T-helper 2 cell treated with Interferon-gamma antibody and Interleukin-4, amounts not matched to agents 100 ng/mL and 5 ng/mL, for 36 hours (primary cell): ENCODE data around the gene DPP10. TPM values are rescaled to one million over a fixed set of nuclear protein-coding genes. Genes with fewer than 3 reads are reported as not detected.

Experiments used
- intact Hi-C: fragments of 100-400 bp; cut with micrococcal nuclease; formaldehyde crosslinking; loops from one replicate; pipeline ENCODE4 v1.15.1; 2023
- total RNA-seq: library from RNA; stranded (reverse); gene quantifications from 2 replicates; pipeline ENCODE4 v1.2.3, GENCODE V29; 2022

Gene DPP10
- total RNA-seq, 1 donor from 2014 or later: not detected

DNA sequence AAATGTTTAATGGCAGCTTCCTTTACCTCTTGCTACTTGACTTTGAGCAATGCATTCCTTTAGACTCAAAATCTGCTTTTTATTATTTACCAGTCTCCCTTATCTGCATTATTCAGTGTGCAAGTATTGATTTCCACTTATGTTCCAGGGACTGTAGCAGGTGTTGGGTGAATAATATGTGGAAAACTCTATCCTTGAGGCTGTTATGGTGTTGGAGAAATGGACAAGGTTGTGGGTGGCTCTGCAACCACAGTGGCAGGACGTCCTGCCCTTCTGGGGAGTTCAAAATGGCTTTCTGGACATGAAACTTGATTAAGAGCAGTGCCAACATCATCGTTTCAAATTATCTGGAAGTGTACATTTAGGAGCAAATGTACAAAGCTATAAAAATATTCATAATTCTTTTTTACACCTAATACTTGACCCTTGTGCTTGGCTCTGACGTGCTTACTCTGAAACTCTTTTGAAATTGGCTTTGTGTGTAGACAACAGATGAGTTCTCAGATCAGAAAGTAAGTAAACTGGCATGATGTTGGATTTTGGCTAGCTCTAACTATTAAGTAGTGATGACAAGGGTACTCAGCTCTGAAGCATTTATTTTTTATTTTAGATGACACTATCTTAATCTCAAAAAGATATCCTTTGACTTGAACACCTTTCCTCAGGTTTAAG lies 766.2 kb downstream of the DPP10 start:
- intact Hi-C loops: no loop called here

DNA sequence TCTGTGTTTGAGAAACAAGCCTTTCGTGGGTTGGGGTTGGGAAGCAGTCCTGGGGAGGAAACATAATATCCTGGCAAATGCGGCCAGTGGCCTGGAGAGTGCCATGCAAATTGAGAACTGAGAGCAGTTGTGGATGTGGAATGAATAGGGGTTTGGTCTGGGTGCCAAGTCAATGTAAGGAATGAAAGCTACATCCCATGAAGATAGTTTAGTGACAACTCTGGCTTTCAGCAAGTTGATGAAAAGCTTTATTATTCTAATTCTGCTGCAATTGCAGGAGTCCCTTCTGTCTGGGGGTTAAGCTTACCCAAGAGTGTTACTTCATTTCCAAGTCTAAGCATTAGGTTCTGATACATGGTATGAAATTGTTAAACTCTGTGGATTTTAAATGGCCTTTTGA lies 771.6 kb downstream of the DPP10 start:
- intact Hi-C loops: no loop called here

DNA sequence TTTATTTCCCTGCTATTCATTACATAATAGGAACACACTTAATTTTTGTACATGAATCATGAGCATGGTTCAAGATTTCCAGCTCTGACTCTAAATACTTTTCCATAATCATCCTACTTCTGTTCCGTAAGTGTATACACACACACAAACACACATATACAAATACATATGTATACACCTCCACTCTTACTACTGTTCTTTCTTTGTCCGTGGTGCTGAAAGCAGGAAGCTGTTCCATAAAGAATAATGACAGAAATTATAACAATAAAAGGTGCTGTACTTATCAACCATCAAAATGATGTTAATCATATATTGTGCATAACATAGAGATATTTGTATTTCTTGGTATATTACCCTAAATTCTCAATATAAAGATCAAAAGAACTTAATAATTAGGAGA lies 776.9 kb downstream of the DPP10 start:
- intact Hi-C loops: no loop called here

DNA sequence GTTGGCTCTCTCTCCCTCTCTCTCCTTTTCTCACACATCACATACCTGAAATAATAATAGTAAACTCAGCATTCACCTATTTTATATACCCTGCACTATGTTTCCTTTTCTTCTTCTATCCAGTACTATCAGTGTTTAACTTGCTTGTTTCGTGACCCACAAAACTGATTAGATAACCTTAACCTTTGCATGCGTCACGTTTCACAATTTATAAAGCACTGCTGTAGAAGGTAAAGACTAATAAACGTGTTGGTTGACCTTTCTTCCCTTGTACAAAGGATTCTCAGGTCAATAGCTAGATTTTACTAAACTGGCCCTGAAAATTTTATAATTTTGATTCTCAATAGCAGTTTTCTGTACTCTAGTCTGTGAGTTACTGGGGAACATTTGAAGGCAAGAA lies 791.7 kb downstream of the DPP10 start:
- intact Hi-C loops: no loop called here

DNA sequence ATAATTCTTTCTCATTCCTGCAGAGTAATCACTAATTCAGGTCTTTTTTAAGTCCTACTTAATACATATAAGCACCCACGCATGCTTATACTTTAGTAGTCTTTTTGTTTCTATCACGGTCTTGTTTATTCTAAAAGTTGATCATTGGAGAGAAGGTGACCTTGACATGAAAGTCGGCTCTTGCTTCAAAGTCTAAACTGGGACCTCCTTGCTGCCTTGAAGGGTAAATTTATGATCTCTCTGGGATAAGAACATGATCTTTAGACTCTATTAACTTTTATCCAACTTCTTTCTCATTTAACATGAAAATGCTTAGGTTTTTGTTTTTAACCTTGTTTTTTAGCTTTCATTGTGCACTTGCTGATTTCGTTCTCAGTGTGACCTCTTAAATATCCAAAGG lies 792.3 kb downstream of the DPP10 start:
- intact Hi-C loops: no loop called here

DNA sequence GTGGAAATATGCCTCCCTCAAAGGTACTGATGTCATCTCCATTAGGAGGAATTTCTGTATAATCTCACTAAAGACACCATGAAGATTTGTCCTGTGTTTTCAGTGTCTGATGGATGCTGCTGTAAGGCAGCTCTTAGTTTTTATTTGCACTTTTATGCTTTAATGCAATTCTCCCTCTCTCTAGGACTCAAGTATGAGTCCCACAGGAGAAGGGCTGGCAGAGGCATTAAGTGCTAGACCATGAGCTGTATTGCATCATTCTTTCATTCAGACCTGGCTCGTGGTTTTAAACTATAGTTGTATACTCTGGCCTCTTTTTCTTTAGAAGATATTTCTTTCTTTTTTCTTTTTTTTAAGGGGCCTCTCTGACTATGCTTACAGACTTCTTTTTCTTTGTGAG lies 805.6 kb downstream of the DPP10 start:
- intact Hi-C loops: no loop called here

DNA sequence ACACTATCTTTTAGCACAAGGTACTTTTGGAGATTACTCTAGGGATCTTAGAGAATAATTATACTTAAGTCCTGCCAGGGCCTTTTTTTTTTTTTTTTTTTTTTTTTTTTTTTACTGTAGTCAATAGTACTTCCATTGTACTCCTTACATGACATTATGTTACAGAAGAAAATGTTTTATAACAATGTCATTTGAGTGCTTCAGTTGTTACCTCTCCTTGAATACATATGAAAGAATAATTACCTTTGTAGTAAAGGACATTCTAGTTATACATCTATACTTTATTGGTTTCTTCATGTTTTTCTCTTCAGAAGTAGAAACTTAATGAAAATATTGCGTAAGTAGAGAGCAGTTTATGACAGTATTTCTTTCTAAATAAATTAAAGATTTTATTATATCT lies 834.9 kb downstream of the DPP10 start:
- intact Hi-C loops: no loop called here

DNA sequence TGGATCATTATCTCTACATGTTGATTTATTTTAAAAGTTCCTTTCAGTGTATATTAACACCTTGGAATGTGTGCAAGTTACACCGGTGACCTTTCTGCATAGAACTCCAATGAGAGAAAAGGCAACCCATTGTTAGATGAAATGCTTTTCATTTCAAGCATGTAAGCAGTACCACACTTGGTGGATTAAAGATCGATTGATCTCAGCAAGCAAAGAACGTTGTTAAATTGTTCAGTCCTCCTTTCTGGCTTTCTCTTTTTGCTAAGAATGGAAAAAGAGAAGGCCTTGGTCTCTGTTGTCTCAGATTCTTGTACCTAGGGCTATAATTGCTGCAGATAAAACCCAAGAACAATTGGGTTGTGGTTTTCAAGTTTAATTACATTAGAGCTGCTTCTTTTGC lies 843.0 kb downstream of the DPP10 start:
- intact Hi-C loops: no loop called here

DNA sequence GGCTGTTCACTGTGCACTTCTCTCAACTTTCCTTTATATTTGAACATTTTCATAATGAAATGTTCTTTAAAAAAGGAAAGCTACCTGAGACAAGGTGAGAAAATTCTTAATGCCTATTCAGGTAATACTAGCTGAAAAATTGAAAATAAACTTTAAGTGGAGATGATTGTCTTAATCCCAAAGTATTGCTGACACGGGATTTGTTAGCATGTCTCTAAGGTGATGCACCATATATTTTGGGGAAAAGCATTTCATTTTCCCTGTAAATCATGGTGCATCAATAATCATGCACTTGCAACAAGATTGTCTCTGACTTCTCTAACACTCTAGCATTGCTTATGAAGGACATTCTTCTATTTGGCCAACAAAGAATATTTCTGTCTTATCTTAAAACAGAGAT lies 848.0 kb downstream of the DPP10 start:
- intact Hi-C loops: no loop called here

DNA sequence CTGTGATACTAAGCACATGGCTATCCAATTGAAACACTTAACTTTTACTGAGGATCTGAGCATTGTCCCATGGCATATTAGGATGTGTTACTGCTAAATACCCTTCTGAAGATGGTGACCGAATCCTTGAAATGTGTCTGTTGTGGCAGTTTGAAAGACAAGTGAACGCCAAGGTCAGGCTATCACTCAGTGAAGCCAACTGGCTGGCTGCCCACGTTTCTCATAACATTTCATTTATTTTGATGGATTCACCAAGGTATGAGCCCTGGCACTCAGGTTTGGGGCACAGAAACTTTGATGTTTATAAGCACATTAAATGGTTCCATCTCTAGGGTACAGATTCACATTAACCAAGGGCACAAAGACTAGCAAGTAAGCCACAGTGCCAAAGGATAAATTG lies 850.3 kb downstream of the DPP10 start:
- intact Hi-C loops: no loop called here

DNA sequence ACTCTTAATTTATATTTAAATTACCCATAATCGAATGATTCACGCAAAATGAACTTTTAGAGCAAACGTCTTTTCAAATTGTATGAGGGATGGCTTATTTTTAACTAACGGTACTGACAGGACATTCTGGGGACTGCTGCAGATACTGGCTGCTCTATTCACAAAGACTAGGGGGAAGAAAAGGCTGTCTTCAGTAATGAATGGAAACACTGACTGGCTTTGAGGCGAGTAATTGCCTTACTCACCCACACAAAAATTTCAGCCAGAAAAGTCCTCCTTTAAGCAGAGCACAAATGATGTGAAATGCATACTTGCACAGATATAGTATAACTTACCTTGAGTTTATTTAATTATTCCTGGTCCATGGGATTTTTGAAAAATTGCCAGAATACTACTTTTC lies 852.6 kb downstream of the DPP10 start:
- intact Hi-C loops: no loop called here

DNA sequence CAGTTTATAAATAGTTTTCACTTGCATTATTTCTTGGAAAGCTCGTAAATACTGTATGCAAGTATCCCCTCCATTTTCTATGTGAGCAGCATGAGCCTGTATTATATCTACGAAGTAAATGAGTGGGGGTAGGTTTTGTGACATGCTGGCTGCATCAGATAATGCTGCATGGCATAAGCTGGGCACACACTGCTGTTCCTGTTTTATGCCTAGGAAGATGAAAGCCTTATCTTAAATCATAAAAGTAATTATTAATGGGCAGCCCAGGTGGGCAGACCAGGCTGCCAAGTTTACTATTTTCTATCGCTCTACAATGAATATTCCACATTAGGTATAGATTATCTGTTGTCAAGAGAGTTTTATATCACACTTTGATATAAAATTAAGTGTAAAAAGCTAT lies 854.6 kb downstream of the DPP10 start:
- intact Hi-C loops: no loop called here

DNA sequence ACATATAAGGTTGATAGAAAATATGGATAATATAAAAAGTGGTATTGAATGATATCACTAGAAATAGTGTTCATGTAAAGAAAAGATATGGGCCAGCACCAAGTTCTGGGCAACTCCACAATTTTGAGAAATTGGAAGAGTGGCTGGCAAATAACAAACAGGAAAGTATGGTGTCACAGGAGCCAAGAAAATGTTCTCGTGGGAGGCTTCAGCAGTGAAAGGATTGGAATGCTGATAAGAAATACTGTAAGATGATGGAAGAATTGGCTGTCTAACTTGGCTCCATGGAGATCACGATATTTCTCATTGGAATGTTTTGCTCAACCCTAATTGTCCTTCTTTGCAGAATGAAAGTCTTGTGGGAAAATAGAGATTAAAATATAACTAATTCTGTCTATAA lies 856.8 kb downstream of the DPP10 start:
- intact Hi-C loops: no loop called here

DNA sequence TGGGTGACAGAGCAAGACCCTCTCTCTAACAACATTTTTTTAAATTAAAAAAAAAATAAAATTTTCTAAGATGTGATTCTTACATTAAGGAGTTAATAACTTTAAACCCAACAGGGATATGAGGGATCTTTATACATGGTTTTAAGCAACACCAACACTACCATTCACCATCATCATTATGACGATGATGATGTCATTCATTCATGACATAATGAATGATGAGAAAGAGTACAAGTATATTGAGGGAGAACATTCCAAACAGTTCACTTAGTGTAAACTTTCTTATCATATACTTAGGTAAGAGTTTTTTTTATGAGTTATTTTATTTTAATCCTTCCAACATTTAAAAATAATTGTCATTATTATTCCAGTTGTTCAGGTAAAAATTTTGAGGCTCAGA lies 863.3 kb downstream of the DPP10 start:
- intact Hi-C loops: no loop called here

DNA sequence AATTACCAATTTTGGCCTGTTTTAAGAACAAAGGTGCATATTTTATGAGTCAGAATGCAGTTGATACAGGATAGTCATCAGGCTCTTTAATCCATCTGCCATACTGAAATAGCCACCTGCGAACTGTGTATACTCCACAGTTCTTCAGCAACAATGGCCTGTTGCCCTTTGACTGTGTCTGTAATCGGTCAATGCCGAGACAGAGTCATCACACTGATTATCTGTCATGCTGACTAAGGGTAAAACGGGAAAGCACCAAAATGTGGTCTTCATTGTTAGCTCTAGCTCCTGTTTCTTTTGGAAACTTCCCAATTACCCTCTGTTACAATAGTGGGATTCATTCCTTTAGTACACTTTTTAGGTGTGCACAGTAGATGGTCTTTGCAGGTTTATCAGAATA lies 871.7 kb downstream of the DPP10 start:
- intact Hi-C loops: no loop called here

DNA sequence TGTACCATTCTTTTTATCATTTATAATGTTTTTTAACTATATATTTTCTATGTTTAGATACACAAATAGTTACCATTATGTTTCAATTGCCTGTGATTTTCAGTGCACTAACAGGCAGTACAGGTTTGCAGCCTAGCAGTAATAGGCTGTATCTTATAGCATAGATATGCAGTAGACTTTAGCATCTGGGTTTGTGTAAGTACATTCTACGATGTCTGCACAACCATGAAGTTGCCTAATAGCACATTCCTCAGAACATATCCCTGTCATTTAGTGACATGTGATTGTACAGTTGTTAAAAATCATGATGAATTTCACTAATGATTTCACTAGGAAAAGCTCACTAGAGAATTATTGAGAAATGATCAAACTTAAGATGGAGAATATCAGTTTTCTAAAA lies 884.6 kb downstream of the DPP10 start:
- intact Hi-C loops: no loop called here

DNA sequence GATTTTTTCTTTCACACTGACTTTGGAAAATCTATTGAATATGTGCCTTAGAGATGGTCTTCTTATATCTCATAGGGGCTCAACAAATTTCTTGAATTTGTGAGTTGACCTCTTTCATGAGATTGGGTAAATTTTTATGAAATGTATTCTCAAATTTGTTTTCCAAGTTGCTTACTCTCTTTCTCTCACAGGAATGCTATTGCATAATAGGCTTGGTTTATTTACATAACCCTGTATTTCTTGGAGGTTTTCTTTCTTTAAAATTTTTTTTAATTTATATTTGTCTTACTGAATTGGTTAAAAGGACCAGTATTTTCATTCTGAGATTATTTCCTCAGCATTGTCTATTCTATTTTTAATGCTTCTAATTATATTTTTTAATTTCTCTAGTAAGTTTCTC lies 917.1 kb downstream of the DPP10 start:
- intact Hi-C loops: no loop called here

DNA sequence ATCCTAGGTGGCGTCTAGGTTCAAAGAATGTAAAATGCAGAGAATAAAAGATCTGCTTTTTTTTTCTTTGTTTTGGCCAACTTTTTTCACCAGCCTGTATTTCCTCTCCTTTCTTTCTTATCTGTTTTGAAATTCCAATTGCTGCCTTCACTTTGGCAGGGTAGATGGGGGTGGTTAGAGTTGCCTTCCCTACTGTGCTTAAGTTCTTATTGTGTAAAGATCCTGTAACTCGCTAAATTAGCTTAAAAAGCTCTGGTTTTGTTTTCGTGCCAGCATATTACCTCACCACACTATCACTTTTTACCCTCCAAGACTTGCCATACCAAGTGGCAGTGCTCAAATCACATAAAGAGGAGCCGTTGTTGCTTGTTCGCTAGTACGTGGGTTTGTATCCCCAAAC lies 921.7 kb downstream of the DPP10 start:
- intact Hi-C loops: no loop called here

DNA sequence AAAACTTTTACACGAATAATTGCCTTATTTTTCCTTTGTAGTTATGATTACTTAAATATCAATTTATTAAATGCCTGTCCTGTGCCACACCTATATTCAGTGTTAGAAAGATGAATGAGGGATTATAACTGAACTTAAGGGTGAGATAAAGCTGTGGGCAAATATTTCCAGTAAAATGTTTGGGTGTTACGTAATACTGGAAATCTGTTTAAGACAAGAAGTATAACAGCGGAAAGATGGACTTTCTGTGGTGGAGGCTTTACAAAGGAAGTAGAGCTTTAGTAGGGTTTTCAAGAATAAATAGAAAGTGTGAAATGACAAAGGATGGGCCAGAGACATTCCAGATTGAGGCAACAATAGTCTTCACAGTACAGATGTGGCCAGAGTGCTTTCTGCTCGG lies 927.0 kb downstream of the DPP10 start:
- intact Hi-C loops: no loop called here

DNA sequence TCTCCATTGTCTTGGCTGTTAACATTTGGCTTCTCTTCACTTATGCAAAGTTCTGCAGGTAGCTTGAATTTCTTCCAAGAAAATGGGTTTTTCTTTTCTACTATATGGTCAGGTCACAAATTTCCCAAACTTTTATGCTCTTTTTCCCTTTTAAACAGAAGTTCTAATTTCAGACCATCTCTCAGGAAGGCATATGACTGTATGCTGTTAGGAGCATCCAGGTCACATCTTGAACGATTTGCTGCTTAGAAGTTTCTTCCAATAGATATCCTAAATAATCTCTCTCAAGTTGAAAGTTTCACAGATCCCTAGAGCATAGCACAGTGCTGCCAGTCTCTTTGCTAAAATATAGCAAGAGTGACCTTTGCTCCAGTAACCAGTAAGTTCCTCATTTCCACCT lies 932.5 kb downstream of the DPP10 start:
- intact Hi-C loops: no loop called here

DNA sequence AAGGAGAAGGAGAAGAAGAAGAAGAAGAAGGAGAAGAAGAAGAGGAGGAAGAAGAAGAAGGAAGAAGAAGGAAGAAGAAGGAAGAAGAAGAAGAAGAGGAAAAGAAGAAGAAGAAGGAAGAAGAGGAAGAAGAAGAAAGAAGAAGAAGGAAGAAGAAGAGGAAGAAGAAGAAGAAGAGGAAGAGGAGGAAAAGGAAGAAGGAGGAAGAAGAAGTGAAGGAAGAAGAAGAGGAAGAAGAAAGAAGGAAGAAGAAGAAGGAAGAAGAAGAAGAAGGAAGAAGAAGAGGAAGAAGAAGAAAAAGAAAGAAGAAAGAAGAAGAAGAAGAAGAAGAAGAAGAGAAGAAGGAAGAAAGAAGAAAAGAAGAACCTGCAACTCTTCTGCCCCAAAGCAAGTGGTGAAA lies 942.0 kb downstream of the DPP10 start:
- intact Hi-C loops: no loop called here

DNA sequence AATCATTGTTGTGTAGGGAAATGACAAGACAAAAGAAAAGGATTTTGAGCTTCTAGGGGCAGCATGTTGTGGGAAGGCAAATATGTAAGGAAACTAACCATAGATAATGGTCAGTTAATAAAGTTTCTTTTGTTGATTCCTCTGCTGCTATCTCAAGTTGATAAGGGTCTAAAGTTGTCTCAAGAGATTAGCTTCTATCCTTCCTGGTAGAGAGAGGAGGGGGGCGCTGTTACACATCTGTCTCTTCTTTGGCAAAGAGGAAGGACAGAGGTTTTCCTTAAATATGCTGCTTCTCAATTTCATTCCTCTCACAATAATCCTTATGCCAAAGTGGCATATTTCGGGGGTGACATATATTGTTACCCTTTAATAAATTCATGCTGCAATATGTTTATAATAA lies 944.0 kb downstream of the DPP10 start:
- intact Hi-C loops: no loop called here

DNA sequence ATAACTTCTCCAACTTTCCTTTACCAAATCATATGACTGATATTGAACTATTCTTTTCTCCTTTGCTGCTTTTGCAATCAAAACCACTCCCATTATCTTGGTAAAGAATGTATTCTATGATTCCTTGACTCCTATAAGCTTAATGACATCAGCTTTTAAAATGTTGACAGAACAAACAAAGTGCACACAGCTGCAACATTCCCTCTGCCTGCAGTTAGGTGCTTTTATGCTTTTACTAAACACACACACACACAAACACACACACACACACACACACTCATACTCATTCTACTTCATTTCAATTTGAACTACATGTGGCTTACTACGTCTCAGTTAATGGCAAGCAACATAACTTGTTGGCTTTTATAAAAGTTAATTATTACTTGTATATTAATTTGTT lies 946.6 kb downstream of the DPP10 start:
- intact Hi-C loops: no loop called here

DNA sequence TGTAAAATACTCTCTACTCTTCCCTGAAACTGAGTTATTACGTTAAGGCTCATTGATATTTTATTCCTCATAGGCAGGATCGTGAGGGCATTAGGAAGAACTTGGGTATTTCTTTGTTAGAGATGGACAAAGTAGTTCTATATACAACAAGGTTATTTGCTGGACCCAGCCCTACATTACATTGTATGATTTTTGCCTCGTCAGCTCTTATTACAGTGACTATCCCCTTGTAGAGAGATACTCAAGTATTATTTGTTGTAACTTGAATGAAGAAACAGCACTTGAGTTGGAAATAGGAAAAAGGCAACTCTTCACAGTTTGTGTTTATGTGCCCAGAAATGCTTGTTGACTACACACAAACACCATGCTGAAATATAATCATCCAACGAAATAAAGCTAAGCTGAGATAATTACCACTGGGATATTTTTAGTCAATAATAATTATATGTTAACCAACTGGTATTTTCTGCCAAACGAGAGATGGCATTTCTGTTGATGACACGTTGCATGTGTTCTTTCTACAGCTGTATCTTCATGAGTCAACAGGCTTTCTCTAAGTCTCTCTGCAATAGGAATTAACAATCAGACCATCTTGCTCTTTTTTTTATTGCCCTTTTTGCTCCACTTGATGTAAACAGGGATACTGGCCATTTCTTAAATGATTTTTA lies 947.6 kb downstream of the DPP10 start:
- intact Hi-C loops: no loop called here
